H1 (cell line): ENCODE measurements around the gene HTR6. TPM values are rescaled to one million over a fixed set of nuclear protein-coding genes. Genes with fewer than 3 reads are reported as not detected.

ENCODE experiments used
- CTCF ChIA-PET: fragments of 300-600 bp; sonication (Branson Sonifier 250); formaldehyde crosslinking; loops from one replicate; lab custom pipeline; 2021; ENCODE audit not compliant: partially characterized antibody; lab: Charles Lee
- POLR2A ChIA-PET: fragments of 300-600 bp; sonication (Branson Sonifier 250); formaldehyde crosslinking; loops from one replicate; lab custom pipeline; 2021; ENCODE audit warnings: inconsistent platforms; ENCODE audit not compliant: partially characterized antibody; lab: Charles Lee
- DNase-seq, 2 experiments: peaks; one replicate each; pipeline versions ENCODE4 v3.0.0 to v3.0.0-alpha.2; 2010 to 2022; ENCODE audit warnings: low spot score in 2 of 2, low read depth in 1 of 2, mixed read lengths in 1 of 2
- FAIRE-seq: peaks from 2 replicates; lab custom pipeline; 2011; peaks lifted over from hg19 to GRCh38; lab: Jason Lieb, UNC
- H2AFZ ChIP-seq: 2 replicates; pipeline ENCODE4 v1.8.1; 2012; ENCODE audit warnings: low read length, inconsistent platforms
- H2AK5ac ChIP-seq: 2 replicates; pipeline ENCODE4 v1.6.1; 2013; ENCODE audit warnings: low read depth, low read length
- H2BK120ac ChIP-seq: replicated peaks from 2 replicates; pipeline ENCODE3; 2013; ENCODE audit warnings: low read depth, low read length, inconsistent platforms
- H2BK12ac ChIP-seq: 2 replicates; pipeline ENCODE4 v1.6.1; 2013; ENCODE audit warnings: low read depth, low read length
- H2BK15ac ChIP-seq: 2 replicates; pipeline ENCODE4 v1.6.1; 2013; ENCODE audit warnings: low read length
- H2BK20ac ChIP-seq: 2 replicates; pipeline ENCODE4 v1.6.1; 2013; ENCODE audit warnings: low read length
- H2BK5ac ChIP-seq: 2 replicates; pipeline ENCODE4 v1.6.1; 2013; ENCODE audit warnings: low read depth, low read length
- H3K14ac ChIP-seq: 2 replicates; pipeline ENCODE4 v1.6.1; 2013; ENCODE audit warnings: inconsistent platforms; ENCODE audit not compliant: insufficient read length
- H3K18ac ChIP-seq: 2 replicates; pipeline ENCODE4 v1.6.1; 2013; ENCODE audit warnings: low read length; ENCODE audit errors: extremely low read depth
- H3K23ac ChIP-seq: 2 replicates; pipeline ENCODE4 v1.6.1; 2013; ENCODE audit warnings: inconsistent platforms; ENCODE audit not compliant: insufficient read length
- H3K23me2 ChIP-seq: 2 replicates; pipeline ENCODE4 v1.6.1; 2013; ENCODE audit warnings: low read depth, low read length
- H3K27ac ChIP-seq: 2 replicates; pipeline ENCODE4 v1.6.1; 2011; ENCODE audit warnings: low read depth, low read length, inconsistent platforms
- H3K27me3 ChIP-seq, 4 experiments: replicated peaks in 1 of 4; 1 replicate in 1 of 4; 2 replicates in 3 of 4; pipeline versions ENCODE4 v1.6.1 to v1.8.1; 2011 to 2013; ENCODE audit warnings: low read length in 3 of 4, mild to moderate bottlenecking in 3 of 4, inconsistent platforms in 2 of 4, mixed read lengths in 2 of 4, moderate library complexity in 1 of 4; ENCODE audit not compliant: control insufficient read depth in 3 of 4, insufficient read depth in 3 of 4; ENCODE audit errors: extremely low read depth in 1 of 4
- H3K36me3 ChIP-seq, 4 experiments: 2 replicates each; pipeline versions ENCODE4 v1.6.1 to v1.8.1; 2011 to 2013; ENCODE audit warnings: mild to moderate bottlenecking in 4 of 4, low read length in 3 of 4, moderate library complexity in 2 of 4, control low read depth in 1 of 4, inconsistent platforms in 1 of 4; ENCODE audit not compliant: insufficient read depth in 4 of 4, control insufficient read depth in 2 of 4
- H3K4ac ChIP-seq: replicated peaks from 2 replicates; pipeline ENCODE3; 2013; ENCODE audit warnings: low read length, low read depth, mixed read lengths, inconsistent platforms; ENCODE audit not compliant: insufficient read length
- H3K4me1 ChIP-seq, 4 experiments: replicated peaks in 1 of 4; 1 replicate in 1 of 4; 2 replicates in 3 of 4; pipeline versions ENCODE4 v1.6.1 to v1.8.1; 2011 to 2013; ENCODE audit warnings: low read length in 3 of 4, inconsistent platforms in 2 of 4, mixed read lengths in 1 of 4; ENCODE audit not compliant: insufficient read depth in 4 of 4, control insufficient read depth in 3 of 4
- H3K4me2 ChIP-seq, 2 experiments: 2 replicates each; pipeline versions ENCODE4 v1.6.1 to v1.8.1; 2011 to 2013; ENCODE audit warnings: low read depth in 2 of 2, low read length in 2 of 2, control low read depth in 1 of 2, inconsistent platforms in 1 of 2, mild to moderate bottlenecking in 1 of 2; ENCODE audit not compliant: insufficient read depth in 1 of 2
- H3K4me3 ChIP-seq, 4 experiments: fragments of 200-600, 300-600 bp in 1 of 4; sonication (generic), shearing (Covaris generic), sonication (Bioruptor Twin) in 1 of 4; 2 replicates each; pipeline versions ENCODE4 v1.5.1 to v1.8.1; 2011 to 2016; ENCODE audit warnings: low read length in 4 of 4, low read depth in 3 of 4, control low read depth in 2 of 4, inconsistent platforms in 2 of 4, mild to moderate bottlenecking in 2 of 4, mixed read lengths in 1 of 4, moderate library complexity in 1 of 4; ENCODE audit not compliant: insufficient read depth in 2 of 4; ENCODE audit errors: extremely low read depth in 1 of 4
- H3K56ac ChIP-seq: replicated peaks from 2 replicates; pipeline ENCODE3; 2013; ENCODE audit warnings: low read depth, mild to moderate bottlenecking, mixed read lengths, low read length, inconsistent platforms; ENCODE audit not compliant: insufficient read length
- H3K79me1 ChIP-seq: 2 replicates; pipeline ENCODE4 v1.6.1; 2013; ENCODE audit warnings: low read depth, low read length, control low read depth
- H3K79me2 ChIP-seq, 2 experiments: 2 replicates each; pipeline versions ENCODE4 v1.6.1 to v1.8.1; 2012 to 2013; ENCODE audit warnings: low read length in 2 of 2, mild to moderate bottlenecking in 2 of 2, inconsistent platforms in 1 of 2; ENCODE audit not compliant: insufficient read depth in 2 of 2, control insufficient read depth in 1 of 2
- H3K9ac ChIP-seq, 4 experiments: replicated peaks in 1 of 4; 1 replicate in 1 of 4; 2 replicates in 3 of 4; pipeline versions ENCODE4 v1.6.1 to v1.8.1; 2011 to 2013; ENCODE audit warnings: low read depth in 3 of 4, low read length in 3 of 4, control low read depth in 2 of 4, mild to moderate bottlenecking in 2 of 4, moderate library complexity in 2 of 4, inconsistent platforms in 1 of 4; ENCODE audit errors: extremely low read depth in 1 of 4
- H3K9me3 ChIP-seq, 2 experiments: 2 replicates each; pipeline versions ENCODE4 v1.6.1 to v1.8.1; 2012 to 2013; ENCODE audit warnings: mild to moderate bottlenecking in 2 of 2, moderate library complexity in 2 of 2, control low read depth in 1 of 2, inconsistent platforms in 1 of 2, low read depth in 1 of 2, low read length in 1 of 2, mixed read lengths in 1 of 2; ENCODE audit not compliant: insufficient read depth in 2 of 2
- H4K20me1 ChIP-seq, 2 experiments: replicated peaks in 1 of 2; 2 replicates each; pipeline versions ENCODE3 to v1.8.1; 2011 to 2013; ENCODE audit warnings: inconsistent platforms in 2 of 2, low read length in 2 of 2, mild to moderate bottlenecking in 1 of 2; ENCODE audit not compliant: insufficient read depth in 2 of 2, control insufficient read depth in 1 of 2
- H4K5ac ChIP-seq: 2 replicates; pipeline ENCODE4 v1.6.1; 2013; ENCODE audit warnings: low read length, low read depth, mixed read lengths, inconsistent platforms; ENCODE audit not compliant: insufficient read length
- H4K8ac ChIP-seq: 2 replicates; pipeline ENCODE4 v1.8.0; 2013; ENCODE audit warnings: mild to moderate bottlenecking, moderate library complexity, low read length, inconsistent platforms; ENCODE audit not compliant: insufficient read depth; ENCODE audit errors: extremely low read depth
- H4K91ac ChIP-seq: replicated peaks from 2 replicates; pipeline ENCODE3; 2013; ENCODE audit warnings: low read length, mixed read lengths, inconsistent platforms; ENCODE audit not compliant: insufficient read length
- WGBS, 2 experiments: shearing (Covaris generic) in 1 of 2; methylation state at CpG; one replicate each; pipeline versions ENCODE4 v1.1.6 to v1.1.7; 2013 to 2015; ENCODE audit warnings: low lambda C conversion rate in 2 of 2, mixed read lengths in 2 of 2, inconsistent platforms in 1 of 2, low coverage in 1 of 2, missing lambda C conversion rate in 1 of 2; ENCODE audit not compliant: insufficient replicate concordance in 2 of 2, insufficient coverage in 1 of 2, insufficient read length in 1 of 2; ENCODE audit errors: extremely low coverage in 1 of 2, missing lambda C conversion rate in 1 of 2; 5-methylcytosine and 5-hydroxymethylcytosine counted together
- polyA plus RNA-seq, 7 experiments: library from polyadenylated mRNA; depleted of rRNA in 3 of 7; stranded (reverse) in 5 of 7; unstranded in 2 of 7; fragments of >200 nt in 5 of 7; fragments of 200-250 nt in 2 of 7; gene quantifications; 1 replicate in 5 of 7; 2 replicates in 1 of 7; 4 replicates in 1 of 7; pipeline versions ENCODE4 v1.2.1 to v1.2.3, GENCODE V29; 2011 to 2013; ENCODE audit warnings: missing spikeins in 2 of 7, mixed read lengths in 2 of 7
- total RNA-seq: library from RNA; stranded (reverse); fragmentation: NEBNext Ultra II Directional; extraction: Animal tissue kit (Norgen Biotek cat#: 25700); gene quantifications from 2 replicates; pipeline ENCODE4 v1.2.1, GENCODE V29; 2021

HTR6 gene
- total and polyA plus RNA-seq, 2 of the 8 experiments (the other 6 are each of a cell fraction or from before 2014, with no cell fraction given), result 0.76 to 0.95 TPM

GRCh38 chr1:19689085-19689757 lies 24.5 kb downstream of the HTR6 start:
- POLR2A ChIA-PET, result interaction anchor here (0.7 to 1.1 kb wide), 2 partner anchors 21 to 436 kb away, joined by 3 read pairs; no protein-coding TSS in a partner anchor
- no peak overlapping the region for H2BK15ac ChIP-seq

More at GRCh38 chr1:19689085-19689757, 24.5 kb downstream of the HTR6 start:
- no peaks in the 10 kb centered on the region for H3K27me3 ChIP-seq
- no peak overlapping the region for H3K4me3 ChIP-seq
- no peak for DNase-seq
- H3K4me1 ChIP-seq, result peaks cover 3 to 13% (median 10%) of the 10 kb centered on the region in 4 experiments
- no peak overlapping the region for H4K8ac ChIP-seq
- no peak overlapping the region for H3K4me2 ChIP-seq
- FAIRE-seq, result no peak
- no peaks in the 10 kb centered on the region for H3K9me3 ChIP-seq
- H3K36me3 ChIP-seq, result no peaks in the 10 kb centered on the region
- H3K56ac ChIP-seq, result no peak overlapping the region
- H2AFZ ChIP-seq, result no peak overlapping the region
- H3K79me2 ChIP-seq, result no peaks in the 10 kb centered on the region
- no peak overlapping the region for H3K14ac ChIP-seq
- no peak overlapping the region for H2AK5ac ChIP-seq
- H2BK120ac ChIP-seq, result peak overlapping the region; percentile 31
- no peak overlapping the region for H3K27ac ChIP-seq
- no peaks in the 10 kb centered on the region for H3K23me2 ChIP-seq
- H3K79me1 ChIP-seq, result no peaks in the 10 kb centered on the region
- no peak overlapping the region for H4K91ac ChIP-seq
- H2BK5ac ChIP-seq, result no peak overlapping the region
- no peaks in the 10 kb centered on the region for H4K20me1 ChIP-seq
- H4K5ac ChIP-seq, result no peak overlapping the region
- no peak overlapping the region for H3K23ac ChIP-seq
- no peak overlapping the region for H2BK20ac ChIP-seq
- no peak overlapping the region for H2BK12ac ChIP-seq
- CTCF ChIA-PET, result interaction anchor here (1.0 to 2.7 kb wide), 6 partner anchors 10 to 28 kb away, joined by 3 to 19 read pairs (median 6); no protein-coding TSS in a partner anchor
- no peak overlapping the region for H3K4ac ChIP-seq
- 79% methylated on average over 5 of the region's 5 CpGs; no CpG with 5 or more reads in 1 of the 2 experiments for WGBS, 2 experiments
- H3K9ac ChIP-seq, result no peak overlapping the region
- no peak overlapping the region for H3K18ac ChIP-seq
